PFSK-1 (cell line): ENCODE results near the gene ZNF202.

Experiments used
- FOXP2 ChIP-seq: optimal IDR thresholded peaks from 2 replicates; pipeline ENCODE3; 2011; ENCODE audit warnings: borderline replicate concordance, control low read depth, inconsistent platforms; ENCODE audit not compliant: insufficient read depth; ENCODE audit errors: extremely low read length, extremely low read depth
- POLR2AphosphoS5 ChIP-seq: IDR thresholded peaks from 2 replicates; pipeline ENCODE4 v1.6.1; 2012; ENCODE audit warnings: low read depth, mild to moderate bottlenecking, control low read depth, low read length, moderate library complexity
- REST ChIP-seq, 2 experiments: IDR thresholded peaks; 2 replicates each; pipeline versions ENCODE4 v1.6.1 to v1.8.0; 2011 to 2012; ENCODE audit warnings: low read depth in 2 of 2, low read length in 2 of 2, control low read depth in 1 of 2, inconsistent platforms in 1 of 2, mild to moderate bottlenecking in 1 of 2, moderate library complexity in 1 of 2; ENCODE audit not compliant: insufficient read depth in 1 of 2
- SIN3A ChIP-seq: IDR thresholded peaks from 2 replicates; pipeline ENCODE4 v1.6.1; 2012; ENCODE audit warnings: mild to moderate bottlenecking, low read length, moderate library complexity, borderline replicate concordance; ENCODE audit not compliant: insufficient read depth
- TAF1 ChIP-seq: IDR thresholded peaks from 2 replicates; pipeline ENCODE4 v1.6.1; 2012; ENCODE audit warnings: low read length, control low read depth, borderline replicate concordance; ENCODE audit not compliant: insufficient read depth

ZNF202 gene

DNA sequence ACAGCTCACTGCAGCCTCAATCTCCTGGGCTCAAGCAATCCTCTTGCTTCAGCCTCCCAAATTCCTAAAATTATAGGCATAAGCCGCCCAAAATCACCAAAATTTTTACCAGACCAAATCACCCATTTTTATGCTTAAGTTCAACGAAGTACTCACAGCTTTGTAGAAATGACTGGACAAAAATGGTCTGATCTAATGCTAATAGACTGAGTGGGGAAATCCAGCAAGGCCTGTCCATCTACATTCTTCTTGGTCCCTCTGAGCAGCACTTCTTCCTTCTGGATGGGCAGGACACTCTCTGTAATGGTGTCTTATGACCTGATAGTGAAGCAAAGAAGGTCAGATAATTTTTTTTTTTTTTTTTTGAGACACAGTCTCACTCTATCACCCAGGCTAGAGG is 31.6 kb upstream of the ZNF202 start:
- TF ChIP-seq TAF1 (no peak), POLR2AphosphoS5 (no peak)

- TF ChIP-seq SIN3A (no peak), REST (IDR thresholded peaks at IDR 0.05; ENCODE audit: insufficient read depth in 1 of 2, low read depth in 2 of 2, low read length in 2 of 2) (no peak), POLR2AphosphoS5 (no peak), FOXP2 (no peak), TAF1 (no peak)
These were observed 30.2 kb upstream of the ZNF202 start for GRCh38 chr11:123771664-123772063.

GRCh38 chr11:123770712-123771111 is 29.3 kb upstream of the ZNF202 start:
- TF ChIP-seq FOXP2 (no peak), TAF1 (no peak), REST (IDR thresholded peaks at IDR 0.05; ENCODE audit: insufficient read depth in 1 of 2, low read depth in 2 of 2, low read length in 2 of 2) (no peak), POLR2AphosphoS5 (no peak), SIN3A (no peak)

- TF ChIP-seq POLR2AphosphoS5 (no peak), REST (IDR thresholded peaks at IDR 0.05; ENCODE audit: insufficient read depth in 1 of 2, low read depth in 2 of 2, low read length in 2 of 2) (no peak), FOXP2 (no peak), SIN3A (no peak), TAF1 (no peak)
These were observed 24.1 kb upstream of the ZNF202 start for GRCh38 chr11:123765601-123766000.

GRCh38 chr11:123762422-123762821 is 21.0 kb upstream of the ZNF202 start:
- TF ChIP-seq FOXP2 (no peak), TAF1 (no peak), POLR2AphosphoS5 (no peak)

DNA sequence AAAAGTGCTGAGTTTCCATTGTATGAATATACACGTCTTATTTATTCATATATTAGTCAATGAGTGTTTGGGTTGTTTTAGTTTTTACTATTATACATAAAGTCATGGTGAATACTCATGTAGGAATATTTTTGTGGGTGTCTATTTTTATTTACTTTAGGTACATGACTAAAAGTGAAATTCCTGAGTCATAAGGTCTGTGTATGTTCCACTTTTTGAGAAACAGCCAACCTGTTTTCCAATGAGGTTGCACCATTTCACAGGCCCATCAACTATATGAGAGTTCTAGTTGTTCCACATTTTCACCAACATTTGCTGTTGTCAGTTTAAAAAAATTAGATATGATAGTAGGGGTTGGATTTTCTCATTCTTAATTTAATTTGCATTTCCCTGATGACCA is 19.4 kb upstream of the ZNF202 start:
- TF ChIP-seq SIN3A: no peak
- TF ChIP-seq FOXP2: no peak
- no peak for TF ChIP-seq REST (IDR thresholded peaks at IDR 0.05; ENCODE audit: insufficient read depth in 1 of 2, low read depth in 2 of 2, low read length in 2 of 2)
- TF ChIP-seq TAF1: no peak
- no peak for TF ChIP-seq POLR2AphosphoS5
